Motor neuron (in vitro differentiated cells): ENCODE measurements around the gene ST14. TPM values are rescaled to one million over a fixed set of nuclear protein-coding genes. Genes with fewer than 3 reads are reported as not detected.
"Not testable (repeated sequence)": the region's sequence is repeated elsewhere in the genome, so short reads cannot be mapped to it uniquely, and the experiment has no call there.

ENCODE experiments used
- ATAC-seq, 8 experiments: fragments of 200-7000 bp; cut with Tn5 transposase; replicated peaks in 6 of 8; 2 replicates each; pipeline ENCODE4 v1.8.0; 2021; ENCODE audit warnings: mild to moderate bottlenecking in 8 of 8, moderate library complexity in 8 of 8
- H3K27ac ChIP-seq, 2 donors: fragments of 250-450 bp; sonication (Bioruptor Pico); 2 replicates each; pipeline ENCODE4 v1.9.0; 2021; ENCODE audit warnings: antibody characterized with exemption in 2 of 2, mild to moderate bottlenecking in 2 of 2, moderate library complexity in 1 of 2
- H3K4me1 ChIP-seq, 2 donors: fragments of 250-450 bp; sonication (Bioruptor Pico); replicated peaks in 1 of 2; 2 replicates each; pipeline ENCODE4 v1.6.1; 2021; ENCODE audit warnings: antibody characterized with exemption in 2 of 2, mild to moderate bottlenecking in 2 of 2, moderate library complexity in 1 of 2
- H3K4me3 ChIP-seq, 5 donors: fragments of 250-450 bp; sonication (Bioruptor Pico); 2 replicates each; pipeline ENCODE4 v1.9.0; 2021; ENCODE audit warnings: antibody characterized with exemption in 5 of 5, mild to moderate bottlenecking in 5 of 5, moderate library complexity in 4 of 5
- WGBS, 10 experiments: fragments of 450-650 bp; shearing (Covaris generic); methylation state at CpG; one replicate each; pipeline ENCODE4 v1.0.0; 2022; 5-methylcytosine and 5-hydroxymethylcytosine counted together
- in situ Hi-C, 9 experiments: fragments of 400-800 bp; cut with MboI; loops; one replicate each; pipeline ENCODE4 v1.15.0; 2021; ENCODE audit warnings: low sequenced_read_pairs in 9 of 9, low pct_unique_long_range_greater_than_20kb in 2 of 9; ENCODE audit not compliant: unreplicated experiment in 9 of 9
- total RNA-seq, 8 experiments: library from RNA; unstranded; fragments of 300-600 nt; gene quantifications; 2 replicates each; pipeline versions ENCODE4 v1.2.3 to v1.2.4, GENCODE V29; 2022

Gene ST14
- total RNA-seq, 8 experiments from 2014 or later: 0.09 to 1.1 (median 0.25) TPM; not detected in 3

DNA sequence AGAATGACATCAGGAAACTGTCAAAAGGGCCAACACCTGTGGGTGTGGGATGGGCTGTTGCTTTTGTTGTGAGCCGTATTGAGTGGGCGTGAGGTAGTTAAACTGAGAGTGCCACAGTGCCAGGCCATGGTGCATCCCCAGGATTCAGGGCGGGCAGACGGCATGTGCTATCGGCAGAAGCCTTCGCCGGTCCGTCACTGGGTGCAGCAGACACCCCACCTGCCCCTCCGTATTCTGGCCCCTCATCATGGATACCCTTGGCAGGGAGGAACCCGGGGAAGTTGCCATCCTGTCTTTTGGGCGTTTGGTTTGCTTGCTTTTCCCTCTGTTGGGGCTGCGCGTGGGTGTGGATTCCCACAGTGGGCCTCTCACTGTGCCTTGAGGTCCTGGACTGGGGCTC is 27.5 kb downstream of the ST14 start:
- 93 to 100% (median 100%) methylated on average over 1 to 7 of the region's 13 CpGs; no CpG with 5 or more reads in 3 of the 10 experiments for WGBS, 10 experiments
- Histone ChIP-seq H3K4me1 (peaks cover 9 to 12% of the 10 kb centered on the region in 2 donors), H3K27ac (no peak overlapping the region), H3K4me3 (no peak overlapping the region)
- in situ Hi-C loops: no loop called here
- ATAC-seq: no peak

DNA sequence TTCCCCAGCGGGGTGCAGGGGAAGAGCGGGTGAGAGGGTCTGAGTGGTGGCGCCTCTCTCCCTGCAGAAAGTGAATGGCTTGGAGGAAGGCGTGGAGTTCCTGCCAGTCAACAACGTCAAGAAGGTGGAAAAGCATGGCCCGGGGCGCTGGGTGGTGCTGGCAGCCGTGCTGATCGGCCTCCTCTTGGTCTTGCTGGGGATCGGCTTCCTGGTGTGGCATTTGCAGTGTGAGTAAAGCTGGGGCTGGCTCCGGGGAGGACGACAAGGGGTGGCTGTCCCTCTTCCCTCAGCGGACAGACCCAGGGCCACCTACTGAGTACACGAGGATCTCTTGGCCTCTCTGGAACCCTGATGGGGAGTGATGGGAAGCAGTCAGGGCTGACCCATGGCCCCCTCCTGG is 28.5 kb downstream of the ST14 start:
- peaks cover 9 to 12% of the 10 kb centered on the region in 2 donors for H3K4me1 ChIP-seq
- in situ Hi-C loops: no loop called here
- no peak for ATAC-seq
- H3K27ac ChIP-seq: no peak overlapping the region
- H3K4me3 ChIP-seq: no peak overlapping the region
- WGBS, 10 experiments: 50 to 96% (median 80%) methylated on average over 2 to 9 of the region's 14 CpGs; no CpG with 5 or more reads in 3 of the 10 experiments

DNA sequence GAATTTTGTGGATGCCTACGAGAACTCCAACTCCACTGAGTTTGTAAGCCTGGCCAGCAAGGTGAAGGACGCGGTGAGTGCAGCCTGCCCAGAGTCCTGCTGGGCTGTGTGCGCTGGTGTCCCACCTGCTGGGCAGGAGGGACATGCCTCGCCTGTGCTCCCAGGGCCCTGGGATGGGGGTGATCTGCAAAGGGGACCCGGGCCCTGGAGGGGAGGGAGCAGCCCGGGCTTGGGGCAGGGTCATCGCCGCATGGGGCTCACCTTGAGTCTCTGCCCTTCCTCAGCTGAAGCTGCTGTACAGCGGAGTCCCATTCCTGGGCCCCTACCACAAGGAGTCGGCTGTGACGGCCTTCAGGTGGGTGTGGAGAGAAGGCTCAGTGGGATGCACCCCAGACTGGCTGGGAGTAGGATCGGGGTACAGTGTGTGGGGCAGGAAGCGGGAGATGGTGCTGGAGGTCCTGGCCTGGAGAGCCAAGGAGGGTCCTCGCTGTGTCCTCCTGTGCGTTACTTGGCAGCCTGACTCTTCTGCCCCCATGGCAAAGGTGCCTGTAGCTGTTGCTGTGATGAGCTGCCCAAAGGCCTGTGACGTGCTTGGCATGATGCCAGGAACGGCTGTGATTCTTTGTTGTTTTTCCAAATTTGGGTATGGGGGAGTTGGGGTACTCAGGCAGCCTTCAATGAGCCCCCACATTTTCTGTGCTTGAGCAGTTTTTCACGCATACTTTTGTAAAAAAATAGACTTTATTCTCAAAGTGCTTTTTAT is 29.2 kb downstream of the ST14 start:
- ATAC-seq: no peak
- in situ Hi-C loops: no loop called here
- Histone ChIP-seq H3K4me1 (peaks cover 8 to 11% of the 10 kb centered on the region in 2 donors), H3K27ac (no peak overlapping the region), H3K4me3 (no peak overlapping the region)
- WGBS, 10 experiments: 53 to 100% (median 98%) methylated on average over 1 to 6 of the region's 19 CpGs; no CpG with 5 or more reads in 4 of the 10 experiments

DNA sequence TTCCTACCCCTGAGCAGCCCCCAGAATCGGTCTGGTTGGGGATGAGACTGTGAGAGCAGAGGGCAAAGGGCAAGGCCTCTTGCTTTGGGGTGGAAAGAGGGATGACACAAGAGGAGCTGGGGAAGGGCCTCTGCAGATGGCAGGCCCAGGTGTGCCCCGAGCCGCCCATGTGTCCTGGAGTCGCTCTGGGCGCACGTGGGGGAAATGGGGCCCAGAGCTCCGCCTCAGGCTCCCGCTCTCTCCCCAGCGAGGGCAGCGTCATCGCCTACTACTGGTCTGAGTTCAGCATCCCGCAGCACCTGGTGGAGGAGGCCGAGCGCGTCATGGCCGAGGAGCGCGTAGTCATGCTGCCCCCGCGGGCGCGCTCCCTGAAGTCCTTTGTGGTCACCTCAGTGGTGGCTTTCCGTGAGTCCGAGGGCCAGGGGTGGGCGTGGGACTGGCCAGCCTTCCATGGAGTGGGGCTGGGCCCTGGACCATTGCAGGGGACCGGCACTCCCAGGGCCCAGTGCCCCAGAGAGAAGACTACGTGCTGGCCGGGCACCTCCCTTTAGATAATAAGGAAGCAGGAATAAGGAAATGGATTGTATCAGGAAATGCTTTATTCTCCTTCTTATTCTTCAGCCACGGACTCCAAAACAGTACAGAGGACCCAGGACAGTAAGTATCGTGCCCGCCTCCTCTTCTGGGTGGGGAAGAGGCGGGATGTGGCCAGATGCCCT is 30.1 kb downstream of the ST14 start:
- no peak overlapping the region for H3K4me3 ChIP-seq
- 61 to 93% (median 76%) methylated on average over 1 to 5 of the region's 32 CpGs; no CpG with 5 or more reads in 4 of the 10 experiments for WGBS, 10 experiments

DNA sequence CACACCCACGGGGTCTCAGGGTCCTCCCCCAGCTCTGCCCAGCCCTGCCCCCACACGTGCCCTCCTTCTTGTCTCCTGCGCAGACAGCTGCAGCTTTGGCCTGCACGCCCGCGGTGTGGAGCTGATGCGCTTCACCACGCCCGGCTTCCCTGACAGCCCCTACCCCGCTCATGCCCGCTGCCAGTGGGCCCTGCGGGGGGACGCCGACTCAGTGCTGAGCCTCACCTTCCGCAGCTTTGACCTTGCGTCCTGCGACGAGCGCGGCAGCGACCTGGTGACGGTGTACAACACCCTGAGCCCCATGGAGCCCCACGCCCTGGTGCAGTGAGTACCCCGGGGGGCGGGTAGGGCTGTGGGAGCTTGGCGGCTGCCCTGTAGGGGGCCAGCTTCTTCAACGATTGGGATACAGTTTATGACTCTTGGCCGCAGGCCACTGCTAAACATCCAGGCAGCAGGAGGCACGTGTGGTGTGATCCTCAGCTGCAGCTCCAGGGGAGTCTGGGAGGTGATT is 30.8 kb downstream of the ST14 start:
- in situ Hi-C loops: no loop called here
- H3K4me3 ChIP-seq: no peak overlapping the region
- no peak overlapping the region for H3K27ac ChIP-seq
- H3K4me1 ChIP-seq: no peaks in the 10 kb centered on the region
- peak in 1 of 8 experiments; percentile 65 for ATAC-seq
- WGBS, 10 experiments: no CpG with 5 or more reads among the region's 29 CpGs

More for the DNA sequence above, 30.1 kb downstream of the ST14 start:
- no peak for ATAC-seq
- H3K4me1 ChIP-seq: peaks cover 0 to 2% of the 10 kb centered on the region in 2 donors
- in situ Hi-C loops: no loop called here
- H3K27ac ChIP-seq: no peak overlapping the region

DNA sequence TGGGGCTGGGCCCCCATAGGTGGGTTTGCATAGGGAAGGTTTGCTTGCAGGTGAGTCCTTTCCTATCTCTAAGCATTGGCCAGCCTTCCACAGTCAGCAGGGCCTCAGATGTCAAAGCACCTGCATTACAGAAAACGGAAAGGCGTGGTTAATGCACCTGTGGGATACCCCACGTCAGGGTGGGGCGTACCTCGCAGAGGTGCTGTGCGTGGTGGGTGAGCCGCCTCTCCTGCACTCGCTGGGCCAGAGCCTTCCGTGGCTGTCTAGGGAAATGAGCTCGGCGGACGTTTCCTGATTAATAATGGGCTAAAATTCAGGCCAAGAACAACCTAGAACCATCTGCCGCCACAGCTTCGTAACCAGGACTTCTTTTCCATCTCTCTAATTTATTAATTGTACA is 32.3 kb downstream of the ST14 start:
- in situ Hi-C loops: no loop called here
- no peak overlapping the region for H3K27ac ChIP-seq
- 88 to 100% (median 97%) methylated on average over 1 to 11 of the region's 14 CpGs; no CpG with 5 or more reads in 4 of the 10 experiments for WGBS, 10 experiments
- no peaks in the 10 kb centered on the region for H3K4me1 ChIP-seq
- ATAC-seq: no peak
- H3K4me3 ChIP-seq: no peak overlapping the region

DNA sequence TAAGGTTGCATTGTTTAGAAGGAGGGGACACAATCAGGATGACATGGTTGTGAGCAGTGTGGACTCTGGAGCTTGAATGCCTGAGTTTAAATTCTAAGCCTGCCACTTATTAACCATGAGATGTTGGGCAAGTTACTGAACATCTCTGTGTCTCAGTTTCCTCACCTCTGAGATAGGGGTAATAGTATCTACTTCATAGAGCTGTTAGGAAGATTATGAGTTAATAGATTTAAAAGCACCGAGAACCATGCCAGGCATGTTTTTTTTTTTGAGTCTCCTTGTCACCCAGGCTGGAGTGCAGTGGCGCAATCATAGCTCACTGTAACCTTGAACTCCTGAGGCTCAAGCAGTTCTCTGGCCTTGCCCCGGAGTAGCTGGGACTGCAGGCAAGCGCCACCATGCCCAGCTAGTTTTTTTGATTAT is 33.3 kb downstream of the ST14 start:
- 0 to 100% (median 67%) methylated on average over 1 to 4 of the region's 4 CpGs; no CpG with 5 or more reads in 5 of the 10 experiments for WGBS, 10 experiments
- Histone ChIP-seq H3K27ac (no peak overlapping the region), H3K4me1 (no peaks in the 10 kb centered on the region), H3K4me3 (no peak overlapping the region)
- no peak for ATAC-seq
- in situ Hi-C loops: no loop called here

DNA sequence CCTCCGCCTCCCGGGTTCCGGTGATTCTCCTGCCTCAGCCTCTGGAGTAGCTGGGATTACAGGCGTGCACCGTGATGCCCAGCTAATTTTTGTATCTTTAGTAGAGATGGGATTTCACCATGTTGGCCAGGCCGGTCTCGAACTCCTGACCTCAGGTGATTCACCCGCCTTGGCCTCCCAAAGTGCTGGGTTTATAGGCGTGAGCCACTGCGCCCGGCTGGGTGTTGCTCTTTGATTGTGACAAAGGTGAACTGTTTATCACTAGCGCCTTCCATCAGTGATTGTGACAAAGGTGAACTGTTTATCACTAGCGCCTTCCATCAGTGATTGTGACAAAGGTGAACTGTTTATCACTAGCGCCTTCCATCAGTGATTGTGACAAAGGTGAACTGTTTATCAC is 34.0 kb downstream of the ST14 start:
- 80 to 100% (median 95%) methylated on average over 2 to 9 of the region's 14 CpGs; no CpG with 5 or more reads in 6 of the 10 experiments for WGBS, 10 experiments
- H3K4me3 ChIP-seq, H3K4me1 ChIP-seq, H3K27ac ChIP-seq, in situ Hi-C loops, ATAC-seq: not testable (repeated sequence)

DNA sequence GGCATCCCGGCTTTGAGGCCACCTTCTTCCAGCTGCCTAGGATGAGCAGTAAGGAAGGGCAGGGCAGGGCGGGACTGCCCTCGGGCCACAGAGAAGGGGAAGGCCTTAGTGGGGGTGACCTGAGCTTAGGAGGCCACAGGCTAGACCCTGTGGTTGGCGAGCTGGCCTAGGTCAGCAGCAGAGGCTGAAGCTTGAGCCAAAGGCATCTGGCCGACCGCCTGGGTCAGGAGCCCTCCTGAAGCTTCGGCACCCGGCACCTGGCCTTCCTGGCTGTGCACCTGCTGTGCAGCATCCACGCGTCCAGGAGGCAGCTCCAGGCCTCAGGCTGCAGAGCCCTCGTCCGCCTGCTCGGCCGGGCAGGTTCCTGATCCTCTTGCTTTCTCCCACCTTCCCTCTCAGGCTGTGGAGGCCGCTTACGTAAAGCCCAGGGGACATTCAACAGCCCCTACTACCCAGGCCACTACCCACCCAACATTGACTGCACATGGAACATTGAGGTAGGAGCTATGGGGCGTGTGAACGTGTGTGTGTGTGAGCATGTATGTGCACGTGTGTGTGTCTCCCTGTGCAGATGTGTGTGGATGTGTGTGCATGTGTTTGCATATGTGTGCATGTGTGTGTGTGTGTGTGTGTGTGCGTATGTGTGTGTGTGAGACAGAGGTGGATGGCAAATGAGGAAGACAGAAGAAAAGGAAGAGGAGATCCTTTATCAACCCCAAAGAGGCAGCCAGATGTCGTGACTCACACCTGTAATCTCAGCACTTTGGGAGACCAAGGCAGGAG is 34.9 kb downstream of the ST14 start:
- Histone ChIP-seq H3K4me3 (no peak overlapping the region), H3K4me1 (no peaks in the 10 kb centered on the region), H3K27ac (no peak overlapping the region)
- ATAC-seq: no peak
- in situ Hi-C loops: no loop called here
- 47 to 100% (median 89%) methylated on average over 1 to 4 of the region's 21 CpGs; no CpG with 5 or more reads in 3 of the 10 experiments for WGBS, 10 experiments

DNA sequence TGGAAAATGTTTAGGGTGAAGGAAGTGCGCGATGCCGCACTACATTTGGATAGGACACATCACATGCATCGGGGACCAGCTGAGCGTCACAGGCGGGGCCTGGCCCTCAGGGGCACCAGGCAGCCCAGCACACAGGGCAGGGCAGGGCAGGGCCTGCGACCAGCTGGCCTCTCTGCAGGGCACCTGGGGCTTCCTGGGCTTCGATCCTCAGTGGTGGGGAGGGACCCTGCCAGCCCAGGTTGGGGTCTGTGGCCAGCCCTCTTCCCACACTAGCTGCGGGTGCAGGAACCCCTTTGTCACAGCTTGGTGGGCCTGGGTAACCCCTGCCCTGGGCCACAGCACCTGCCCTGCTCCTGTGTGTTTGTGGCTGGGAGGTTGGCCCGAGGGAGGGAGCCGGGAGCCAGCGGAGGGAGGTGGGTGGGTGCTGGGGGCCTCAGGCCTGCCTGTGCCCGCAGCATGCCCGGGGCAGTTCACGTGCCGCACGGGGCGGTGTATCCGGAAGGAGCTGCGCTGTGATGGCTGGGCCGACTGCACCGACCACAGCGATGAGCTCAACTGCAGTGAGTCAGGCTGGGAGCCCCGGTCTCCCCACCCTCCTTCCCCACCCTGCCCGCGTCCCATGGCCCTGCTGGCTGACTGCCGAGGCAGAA is 37.9 kb downstream of the ST14 start:
- in situ Hi-C loops: no loop called here
- Histone ChIP-seq H3K27ac (no peak overlapping the region), H3K4me1 (no peaks in the 10 kb centered on the region), H3K4me3 (no peak overlapping the region)
- WGBS, 10 experiments: 20 to 100% (median 100%) methylated on average over 1 to 4 of the region's 27 CpGs; no CpG with 5 or more reads in 4 of the 10 experiments
- ATAC-seq: peak in 3 of 8 experiments; percentile 71 to 95 (median 78)

DNA sequence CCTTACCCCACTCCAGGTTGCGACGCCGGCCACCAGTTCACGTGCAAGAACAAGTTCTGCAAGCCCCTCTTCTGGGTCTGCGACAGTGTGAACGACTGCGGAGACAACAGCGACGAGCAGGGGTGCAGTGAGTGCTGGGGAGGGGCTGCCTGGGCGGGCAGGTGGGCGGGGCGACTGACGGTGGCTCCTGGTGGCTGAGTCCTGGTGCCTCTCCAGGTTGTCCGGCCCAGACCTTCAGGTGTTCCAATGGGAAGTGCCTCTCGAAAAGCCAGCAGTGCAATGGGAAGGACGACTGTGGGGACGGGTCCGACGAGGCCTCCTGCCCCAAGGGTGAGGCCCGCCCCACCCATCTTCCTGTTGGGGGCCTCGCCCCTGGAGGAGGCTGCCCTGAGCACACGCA is 38.7 kb downstream of the ST14 start:
- no CpG with 5 or more reads among the region's 22 CpGs for WGBS, 10 experiments
- ATAC-seq: no peak
- in situ Hi-C loops: no loop called here

DNA sequence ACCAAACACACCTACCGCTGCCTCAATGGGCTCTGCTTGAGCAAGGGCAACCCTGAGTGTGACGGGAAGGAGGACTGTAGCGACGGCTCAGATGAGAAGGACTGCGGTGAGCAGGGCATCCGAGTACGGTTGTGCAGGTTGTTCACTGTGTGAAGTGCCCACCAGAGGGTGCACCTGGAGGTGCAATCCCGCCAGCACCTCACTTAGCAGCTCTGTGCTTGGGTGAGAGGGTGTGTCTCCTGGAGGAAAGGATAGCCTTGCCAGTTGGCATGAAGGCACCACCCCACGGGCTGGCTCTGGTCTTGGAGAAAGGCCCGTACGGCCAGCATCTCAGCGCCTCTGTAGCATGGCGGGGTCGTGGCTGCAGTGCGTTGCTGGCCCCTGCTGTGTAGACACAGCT is 39.4 kb downstream of the ST14 start:
- ATAC-seq: no peak
- WGBS, 10 experiments: 69 to 100% (median 93%) methylated on average over 1 to 7 of the region's 15 CpGs; no CpG with 5 or more reads in 5 of the 10 experiments
- Histone ChIP-seq H3K27ac (no peak overlapping the region), H3K4me3 (no peak overlapping the region), H3K4me1 (no peaks in the 10 kb centered on the region)
- in situ Hi-C loops: no loop called here

More for the DNA sequence above, 38.7 kb downstream of the ST14 start:
- H3K27ac ChIP-seq: no peak overlapping the region
- H3K4me1 ChIP-seq: no peaks in the 10 kb centered on the region
- H3K4me3 ChIP-seq: no peak overlapping the region
